ENCODE results near the gene LRP5. TPM values are rescaled to one million over a fixed set of nuclear protein-coding genes. Genes with fewer than 3 reads are reported as not detected.

Gene LRP5
- total and polyA plus RNA-seq, 9 of the 15 experiments (the other 6 are each of a cell fraction or from before 2014, with no cell fraction given), result 0.48 to 44.2 (median 13.5) TPM

DNA sequence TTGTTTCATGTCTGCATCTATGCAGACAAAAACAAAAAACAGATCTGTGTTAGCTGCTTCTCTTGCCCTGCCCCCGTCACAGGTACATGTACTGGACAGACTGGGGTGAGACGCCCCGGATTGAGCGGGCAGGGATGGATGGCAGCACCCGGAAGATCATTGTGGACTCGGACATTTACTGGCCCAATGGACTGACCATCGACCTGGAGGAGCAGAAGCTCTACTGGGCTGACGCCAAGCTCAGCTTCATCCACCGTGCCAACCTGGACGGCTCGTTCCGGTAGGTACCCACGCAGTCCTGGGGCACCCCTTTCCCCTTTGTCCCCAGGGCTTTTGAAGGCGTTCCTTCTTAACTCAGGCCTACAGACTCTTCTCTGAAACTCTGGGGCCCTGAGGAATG lies 45.2 kb downstream of the LRP5 start:
- ChIA-PET CTCF (ENCODE audit: low intra/inter-chr PET ratio) (no interaction called here), POLR2A (interaction anchor here (0.6 to 0.7 kb wide), 2 partner anchors 11 to 712 kb away, joined by 3 read pairs; no protein-coding TSS in a partner anchor)
- no peak overlapping the region for H3K4me3 ChIP-seq
- H3K27me3 ChIP-seq (ENCODE audit: control insufficient read depth in 2 of 2, insufficient read depth in 2 of 2, low read length in 2 of 2), result no peaks in the 10 kb centered on the region
- in situ Hi-C loops (cut with MboI), result no loop called here
- H3K4me2 ChIP-seq (ENCODE audit: insufficient read depth, low read length), result no peak overlapping the region
- intact Hi-C loops (cut with micrococcal nuclease), result no loop called here
- ATAC-seq, result no peak
- DNase-seq (ENCODE audit: extremely low read depth in 1 of 4, low spot score in 3 of 4), result no peak
- no peak overlapping the region for H3K27ac ChIP-seq (ENCODE audit: extremely low read depth, low read depth, low read length)
- no peaks in the 10 kb centered on the region; the same call in 1 of the 2 replicates for H4K20me1 ChIP-seq (replicated peaks; ENCODE audit: control insufficient read depth, insufficient read depth, low read length)
- peaks cover 51% of the 10 kb centered on the region; the same call in 2 of the 3 replicates for H3K36me3 ChIP-seq (ENCODE audit: control insufficient read depth, insufficient read depth, low read length)
- H3K9ac ChIP-seq (ENCODE audit: insufficient read depth in 1 of 2, low read depth in 2 of 2, low read length in 2 of 2), result no peak overlapping the region
- H3K9me3 ChIP-seq (replicated peaks; ENCODE audit: control insufficient read depth, insufficient read depth, low read depth, low read length), result no peaks in the 10 kb centered on the region
- BruUV-seq (replicated peaks), result no TSS peak
- WGBS (ENCODE audit: insufficient coverage, low coverage, missing lambda C conversion rate), result 92% methylated on average over 14 of the region's 14 CpGs
- no peak overlapping the region for H2AFZ ChIP-seq (ENCODE audit: low read depth, low read length)
- H3K79me2 ChIP-seq (ENCODE audit: control insufficient read depth, insufficient read depth, low read length), result no peaks in the 10 kb centered on the region
- peaks cover 0 to 11% of the 10 kb centered on the region in 2 experiments; a peak in 2 of 5 replicates for H3K4me1 ChIP-seq (replicated peaks in 1 of 2; ENCODE audit: control insufficient read depth in 2 of 2, insufficient read depth in 2 of 2, low read length in 2 of 2)
- H3K9me1 ChIP-seq (ENCODE audit: control insufficient read depth, insufficient read depth, low read length), result peaks cover 1% of the 10 kb centered on the region
- no peak for FAIRE-seq
- no peak for TF ChIP-seq IRF2 (CRISPR knock-in tag; IDR thresholded peaks at IDR 0.05)
- no peak for TF ChIP-seq E2F3 (CRISPR knock-in tag; IDR thresholded peaks at IDR 0.05)
- no peak for TF ChIP-seq GABPB1 (CRISPR knock-in tag; IDR thresholded peaks at IDR 0.05)
- TF ChIP-seq SMAD4 (CRISPR knock-in tag; conservative IDR thresholded peaks at IDR 0.05), result no peak
- TF ChIP-seq, protein P1, sequence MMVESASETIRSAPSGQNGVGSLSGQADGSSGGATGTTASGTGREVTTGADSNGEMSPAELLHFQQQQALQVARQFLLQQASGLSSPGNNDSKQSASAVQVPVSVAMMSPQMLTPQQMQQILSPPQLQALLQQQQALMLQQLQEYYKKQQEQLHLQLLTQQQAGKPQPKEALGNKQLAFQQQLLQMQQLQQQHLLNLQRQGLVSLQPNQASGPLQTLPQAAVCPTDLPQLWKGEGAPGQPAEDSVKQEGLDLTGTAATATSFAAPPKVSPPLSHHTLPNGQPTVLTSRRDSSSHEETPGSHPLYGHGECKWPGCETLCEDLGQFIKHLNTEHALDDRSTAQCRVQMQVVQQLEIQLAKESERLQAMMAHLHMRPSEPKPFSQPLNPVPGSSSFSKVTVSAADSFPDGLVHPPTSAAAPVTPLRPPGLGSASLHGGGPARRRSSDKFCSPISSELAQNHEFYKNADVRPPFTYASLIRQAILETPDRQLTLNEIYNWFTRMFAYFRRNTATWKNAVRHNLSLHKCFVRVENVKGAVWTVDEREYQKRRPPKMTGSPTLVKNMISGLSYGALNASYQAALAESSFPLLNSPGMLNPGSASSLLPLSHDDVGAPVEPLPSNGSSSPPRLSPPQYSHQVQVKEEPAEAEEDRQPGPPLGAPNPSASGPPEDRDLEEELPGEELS (CRISPR knock-in tag; IDR thresholded peaks at IDR 0.05; ENCODE audit: borderline replicate concordance), result no peak
- TF ChIP-seq, protein P2, sequence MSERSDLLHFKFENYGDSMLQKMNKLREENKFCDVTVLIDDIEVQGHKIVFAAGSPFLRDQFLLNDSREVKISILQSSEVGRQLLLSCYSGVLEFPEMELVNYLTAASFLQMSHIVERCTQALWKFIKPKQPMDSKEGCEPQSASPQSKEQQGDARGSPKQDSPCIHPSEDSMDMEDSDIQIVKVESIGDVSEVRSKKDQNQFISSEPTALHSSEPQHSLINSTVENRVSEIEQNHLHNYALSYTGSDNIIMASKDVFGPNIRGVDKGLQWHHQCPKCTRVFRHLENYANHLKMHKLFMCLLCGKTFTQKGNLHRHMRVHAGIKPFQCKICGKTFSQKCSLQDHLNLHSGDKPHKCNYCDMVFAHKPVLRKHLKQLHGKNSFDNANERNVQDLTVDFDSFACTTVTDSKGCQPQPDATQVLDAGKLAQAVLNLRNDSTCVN (CRISPR knock-in tag; IDR thresholded peaks at IDR 0.05), result no peak
- TF ChIP-seq, protein P3, sequence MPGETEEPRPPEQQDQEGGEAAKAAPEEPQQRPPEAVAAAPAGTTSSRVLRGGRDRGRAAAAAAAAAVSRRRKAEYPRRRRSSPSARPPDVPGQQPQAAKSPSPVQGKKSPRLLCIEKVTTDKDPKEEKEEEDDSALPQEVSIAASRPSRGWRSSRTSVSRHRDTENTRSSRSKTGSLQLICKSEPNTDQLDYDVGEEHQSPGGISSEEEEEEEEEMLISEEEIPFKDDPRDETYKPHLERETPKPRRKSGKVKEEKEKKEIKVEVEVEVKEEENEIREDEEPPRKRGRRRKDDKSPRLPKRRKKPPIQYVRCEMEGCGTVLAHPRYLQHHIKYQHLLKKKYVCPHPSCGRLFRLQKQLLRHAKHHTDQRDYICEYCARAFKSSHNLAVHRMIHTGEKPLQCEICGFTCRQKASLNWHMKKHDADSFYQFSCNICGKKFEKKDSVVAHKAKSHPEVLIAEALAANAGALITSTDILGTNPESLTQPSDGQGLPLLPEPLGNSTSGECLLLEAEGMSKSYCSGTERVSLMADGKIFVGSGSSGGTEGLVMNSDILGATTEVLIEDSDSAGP (CRISPR knock-in tag; IDR thresholded peaks at IDR 0.05), result no peak
- no peak for TF ChIP-seq GTF2F1 (IDR thresholded peaks at IDR 0.05; ENCODE audit: low read depth, low read length)
- TF ChIP-seq ETS1 (conservative IDR thresholded peaks at IDR 0.05; ENCODE audit: control insufficient read depth, low read depth, low read length), result no peak
- TF ChIP-seq TCF7 (IDR thresholded peaks at IDR 0.05; ENCODE audit: borderline replicate concordance), result no peak
- no peak for TF ChIP-seq PHB2 (IDR thresholded peaks at IDR 0.05; ENCODE audit: low read depth)
- no peak for TF ChIP-seq NCOR1 (IDR thresholded peaks at IDR 0.05)
- TF ChIP-seq IRF1 (CRISPR knock-in tag; IDR thresholded peaks at IDR 0.05; ENCODE audit: borderline replicate concordance), result no peak

Measured in K562 (cell line).